Keratinocyte (primary cell): ENCODE data around the gene FGF7.

Source experiments
- EZH2 ChIP-seq: IDR thresholded peaks from one replicate; pipeline ENCODE4 v1.6.1; 2012; ENCODE audit warnings: inconsistent platforms, mild to moderate bottlenecking, low read length, moderate library complexity
- TF ChIP-seq, protein P1 (sequence below), 3 experiments: IDR thresholded peaks in 1 of 3; conservative IDR thresholded peaks in 1 of 3; optimal IDR thresholded peaks in 1 of 3; 2 replicates in 2 of 3; 3 replicates in 1 of 3; pipeline versions ENCODE3 to v1.5.1; 2011; ENCODE audit warnings: low read length in 3 of 3, mild to moderate bottlenecking in 3 of 3, moderate library complexity in 2 of 3, control low read depth in 1 of 3, inconsistent platforms in 1 of 3; ENCODE audit not compliant: insufficient read depth in 2 of 3; ENCODE audit errors: extremely low read depth in 1 of 3

DNA sequence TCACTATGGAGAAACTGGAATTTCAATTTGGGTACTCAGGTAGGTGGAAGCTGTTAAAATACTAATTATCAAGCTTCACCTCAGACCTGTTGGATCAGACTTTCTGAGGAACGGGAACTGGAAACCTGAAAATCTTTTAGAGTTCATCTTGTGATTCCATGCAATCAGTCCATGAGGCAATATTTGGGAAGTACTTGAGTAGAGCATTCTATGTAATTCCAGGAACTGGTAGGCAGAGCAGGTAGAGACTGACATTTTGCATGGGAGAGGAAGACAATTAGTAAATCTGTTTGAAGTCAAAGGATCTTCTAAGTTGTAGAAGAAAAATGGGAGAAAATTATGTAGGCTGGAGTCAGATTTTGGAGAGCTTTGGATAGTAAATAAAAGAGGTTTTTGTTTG lies 43.1 kb downstream of the FGF7 start:
- TF ChIP-seq EZH2 = no peak
- TF ChIP-seq, protein P1, sequence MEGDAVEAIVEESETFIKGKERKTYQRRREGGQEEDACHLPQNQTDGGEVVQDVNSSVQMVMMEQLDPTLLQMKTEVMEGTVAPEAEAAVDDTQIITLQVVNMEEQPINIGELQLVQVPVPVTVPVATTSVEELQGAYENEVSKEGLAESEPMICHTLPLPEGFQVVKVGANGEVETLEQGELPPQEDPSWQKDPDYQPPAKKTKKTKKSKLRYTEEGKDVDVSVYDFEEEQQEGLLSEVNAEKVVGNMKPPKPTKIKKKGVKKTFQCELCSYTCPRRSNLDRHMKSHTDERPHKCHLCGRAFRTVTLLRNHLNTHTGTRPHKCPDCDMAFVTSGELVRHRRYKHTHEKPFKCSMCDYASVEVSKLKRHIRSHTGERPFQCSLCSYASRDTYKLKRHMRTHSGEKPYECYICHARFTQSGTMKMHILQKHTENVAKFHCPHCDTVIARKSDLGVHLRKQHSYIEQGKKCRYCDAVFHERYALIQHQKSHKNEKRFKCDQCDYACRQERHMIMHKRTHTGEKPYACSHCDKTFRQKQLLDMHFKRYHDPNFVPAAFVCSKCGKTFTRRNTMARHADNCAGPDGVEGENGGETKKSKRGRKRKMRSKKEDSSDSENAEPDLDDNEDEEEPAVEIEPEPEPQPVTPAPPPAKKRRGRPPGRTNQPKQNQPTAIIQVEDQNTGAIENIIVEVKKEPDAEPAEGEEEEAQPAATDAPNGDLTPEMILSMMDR (optimal IDR thresholded peaks at IDR 0.05 in 1 of 3, IDR thresholded peaks at IDR 0.05 in 1 of 3, conservative IDR thresholded peaks at IDR 0.05 in 1 of 3; ENCODE audit: extremely low read depth in 1 of 3, insufficient read depth in 2 of 3, low read length in 3 of 3) = no peak
